ENCODE results near the gene TMEM89.

- TF ChIP-seq CTCF (IDR thresholded peaks at IDR 0.05) (no peak), EP300 (IDR thresholded peaks at IDR 0.05) (no peak), POLR2A (IDR thresholded peaks at IDR 0.05) (no peak)
These were observed 22.5 kb downstream of the TMEM89 start for GRCh38 chr3:48599077-48599501.
